SIG-M5 (cell line): Measurements from ENCODE around the gene BEX3.
"Not testable (repeated sequence)": the region's sequence is repeated elsewhere in the genome, so short reads cannot be mapped to it uniquely, and the experiment has no call there.

ENCODE experiments used
- DNase-seq: peaks from one replicate; lab custom pipeline; 2025; lab: John Stamatoyannopoulos, UW

Gene BEX3

DNA sequence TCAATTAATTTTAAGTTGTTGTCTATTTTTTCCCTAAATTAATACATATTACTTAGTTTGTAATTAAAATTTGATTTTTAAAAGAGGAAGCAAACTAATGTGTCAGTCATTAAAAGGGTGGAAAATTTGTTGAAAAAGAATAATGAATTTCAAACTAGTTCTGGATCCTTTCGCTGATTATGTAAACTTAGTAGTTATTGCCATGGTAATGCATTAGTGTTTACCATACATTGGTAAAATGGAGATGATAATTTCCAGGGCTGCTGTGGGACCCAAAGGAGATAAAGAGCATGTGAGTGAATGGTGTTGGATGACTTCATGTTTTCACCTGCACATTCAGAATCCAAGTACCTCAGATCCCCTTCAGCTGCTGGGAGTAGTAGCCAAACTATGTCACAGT lies 6.5 kb downstream of the BEX3 start:
- no peak for DNase-seq

DNA sequence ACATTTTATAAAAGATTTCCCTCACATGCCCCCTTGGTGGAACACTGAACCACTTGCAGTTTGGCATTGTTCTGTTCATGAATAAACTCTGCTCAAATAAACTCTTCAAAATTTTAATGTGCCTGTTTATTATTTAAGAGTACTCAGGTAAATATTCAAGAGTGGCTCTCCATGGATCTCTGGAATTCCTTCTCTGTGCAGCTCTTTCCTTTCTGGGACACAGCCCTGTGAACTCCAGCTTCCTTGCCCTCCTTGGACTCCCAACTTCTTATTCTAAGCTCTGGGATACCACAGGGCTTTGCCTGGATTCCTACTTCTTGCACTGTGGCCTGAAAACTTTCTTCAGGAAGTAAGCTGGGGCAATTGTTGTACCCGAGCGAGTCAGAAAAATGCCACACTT lies 8.3 kb downstream of the BEX3 start:
- DNase-seq, result no peak

DNA sequence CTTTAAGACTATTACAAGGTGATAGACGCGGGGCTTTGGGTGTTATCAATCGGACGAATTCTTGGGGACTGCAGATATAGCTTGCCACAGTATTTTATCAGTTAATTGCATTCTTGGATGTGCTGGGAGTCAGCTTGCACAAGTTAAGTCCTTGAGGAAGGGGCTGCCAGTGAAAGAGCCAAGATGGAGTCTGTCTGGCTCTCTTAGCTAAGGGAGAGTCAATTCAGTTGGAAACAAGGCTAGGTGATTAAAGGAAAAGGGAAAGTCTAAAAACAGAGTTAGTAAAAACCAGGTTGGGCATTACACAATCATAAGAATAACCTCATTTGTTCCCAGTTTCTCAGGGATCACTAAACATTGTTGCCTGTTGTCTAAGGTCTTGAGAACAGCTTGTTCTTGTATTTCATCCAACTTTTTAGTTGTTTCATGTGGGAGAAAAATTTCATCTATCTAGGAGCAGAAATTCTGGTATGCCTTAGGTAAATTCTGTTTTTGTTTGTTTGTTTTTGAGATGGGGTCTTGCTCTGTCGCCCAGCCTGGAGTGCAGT lies 9.0 kb downstream of the BEX3 start:
- DNase-seq, result not testable (repeated sequence)

DNA sequence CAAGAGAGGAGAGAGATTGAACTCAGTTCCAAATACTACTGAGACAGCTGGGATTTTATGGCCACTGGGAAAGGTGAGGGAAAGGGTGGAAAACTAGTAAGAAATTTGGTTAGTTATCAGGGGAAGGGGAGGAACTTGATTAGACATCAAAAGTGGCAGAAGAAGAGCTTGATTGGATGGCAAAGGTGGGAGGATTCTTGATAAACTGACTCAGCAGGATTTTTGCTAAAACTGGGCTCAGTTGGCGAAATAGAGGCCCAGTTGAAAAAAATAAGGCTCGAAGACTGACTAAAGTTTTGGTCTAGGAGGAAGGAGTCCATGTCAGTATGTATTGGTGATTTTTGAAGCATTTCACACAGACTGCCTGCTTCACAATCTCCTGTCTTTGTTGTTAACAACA lies 10.0 kb downstream of the BEX3 start:
- no peak for DNase-seq

DNA sequence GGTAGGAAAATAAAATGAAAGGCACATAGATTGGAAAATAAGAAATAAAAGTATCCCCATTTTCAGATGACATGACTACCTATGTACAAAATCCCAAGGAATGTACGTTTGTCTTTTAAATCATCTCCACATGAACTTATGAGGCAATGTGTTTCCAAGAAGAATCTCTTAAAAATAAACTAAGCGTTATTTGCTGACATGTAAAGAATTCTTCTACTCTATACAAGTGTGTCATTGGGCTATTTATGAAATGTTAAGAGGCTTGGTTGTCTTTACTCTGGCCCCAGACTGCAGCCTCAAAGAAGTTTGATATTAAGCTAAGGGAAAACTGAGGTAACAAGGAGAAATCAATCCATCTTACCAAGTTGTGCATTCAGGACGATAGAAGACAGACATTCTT lies 17.1 kb downstream of the BEX3 start:
- no peak for DNase-seq

DNA sequence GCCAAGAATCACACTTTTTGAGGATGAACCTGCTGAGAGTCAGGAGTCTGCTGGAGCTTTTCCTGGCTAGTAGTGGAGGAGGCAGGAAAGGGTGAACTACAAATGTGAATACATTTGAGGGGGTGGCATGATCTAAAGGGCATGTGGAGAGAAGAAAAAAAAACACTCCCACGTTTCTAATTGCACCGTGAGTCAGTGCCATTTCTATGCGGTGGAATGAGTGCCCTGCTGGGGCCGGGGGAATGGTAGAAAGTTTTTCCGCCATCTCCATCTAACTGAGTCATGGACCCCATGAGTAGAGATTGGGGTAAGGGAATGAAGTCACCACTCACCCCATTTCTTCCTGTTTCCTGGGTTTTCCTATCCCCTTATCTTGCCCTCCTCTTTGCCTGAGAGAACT lies 19.8 kb downstream of the BEX3 start:
- DNase-seq, result no peak

DNA sequence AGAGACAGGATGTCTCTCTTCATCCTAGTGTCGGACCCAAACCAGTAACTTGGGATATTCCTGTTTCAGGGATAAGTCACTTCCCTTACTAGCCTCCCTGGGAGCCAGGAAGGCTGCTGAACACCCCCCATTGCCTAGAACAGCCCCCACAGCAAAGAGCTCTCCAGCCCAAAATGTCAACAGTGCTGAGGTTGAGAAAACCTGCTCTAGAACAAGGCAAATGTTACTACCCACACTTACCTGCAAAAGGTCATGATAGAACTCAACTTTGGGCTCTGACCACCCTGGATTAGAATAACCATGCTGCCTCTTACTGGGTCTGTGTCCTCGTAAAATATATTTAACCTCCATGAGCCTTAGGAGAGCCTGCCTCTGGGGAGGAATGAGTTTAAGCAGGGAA lies 20.3 kb downstream of the BEX3 start:
- no peak for DNase-seq

DNA sequence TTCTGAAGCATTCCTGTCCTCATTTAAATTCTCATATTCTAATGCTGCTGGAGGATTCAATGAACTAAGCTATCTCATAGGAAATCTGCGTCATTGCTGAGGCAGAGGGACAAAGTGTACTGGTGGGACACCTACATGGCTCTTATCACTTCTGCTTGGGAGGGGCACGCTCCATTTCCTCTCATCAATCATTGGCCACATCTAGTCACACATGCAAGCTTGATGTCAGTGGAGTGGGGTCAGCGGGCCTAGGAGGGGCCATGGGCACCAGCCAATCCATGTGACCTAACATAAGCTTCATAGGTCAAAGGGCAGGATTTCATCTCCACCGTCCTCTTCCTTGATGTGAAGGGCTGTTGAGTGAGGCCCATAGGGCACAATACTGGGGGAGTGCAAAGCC lies 21.4 kb downstream of the BEX3 start:
- DNase-seq, result no peak

DNA sequence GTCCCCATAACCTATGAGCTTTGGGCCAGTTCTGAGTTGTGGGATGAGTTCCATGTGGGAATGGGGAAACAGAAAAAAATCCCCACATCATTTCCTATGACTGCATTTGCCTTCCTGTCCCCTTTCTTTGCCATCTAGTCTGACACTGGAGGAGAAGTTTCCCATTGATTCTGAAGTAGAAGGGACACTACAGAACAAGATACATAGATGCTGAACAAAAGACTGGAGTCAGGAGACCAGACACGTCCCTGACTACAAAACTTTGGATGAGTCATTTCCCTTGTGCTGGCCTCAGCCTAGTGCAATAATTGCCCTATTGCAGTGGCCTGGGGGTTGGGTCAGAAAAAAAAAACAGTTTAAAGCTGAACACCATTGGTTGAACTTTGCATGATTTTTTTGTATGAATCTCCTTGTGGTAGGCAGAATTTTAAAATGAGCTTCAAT lies 22.1 kb downstream of the BEX3 start:
- no peak for DNase-seq

DNA sequence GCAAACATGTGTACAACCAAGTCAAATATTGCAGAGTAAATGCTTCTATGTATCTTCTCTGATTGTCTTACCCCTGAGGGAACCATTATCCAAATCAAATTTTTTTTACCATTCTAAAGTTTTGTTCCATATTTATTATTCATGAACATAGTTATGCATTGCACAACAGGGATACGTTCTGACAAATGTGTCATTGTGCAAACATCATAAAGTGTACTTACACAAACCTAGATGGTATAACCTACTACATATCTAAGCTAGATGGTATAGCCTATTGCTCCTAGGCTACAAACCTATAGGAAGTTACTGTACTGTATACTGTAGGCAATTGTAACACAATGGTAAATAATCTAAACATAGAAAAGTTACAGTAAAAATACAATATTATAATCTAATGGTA lies 23.4 kb downstream of the BEX3 start:
- no peak for DNase-seq

DNA sequence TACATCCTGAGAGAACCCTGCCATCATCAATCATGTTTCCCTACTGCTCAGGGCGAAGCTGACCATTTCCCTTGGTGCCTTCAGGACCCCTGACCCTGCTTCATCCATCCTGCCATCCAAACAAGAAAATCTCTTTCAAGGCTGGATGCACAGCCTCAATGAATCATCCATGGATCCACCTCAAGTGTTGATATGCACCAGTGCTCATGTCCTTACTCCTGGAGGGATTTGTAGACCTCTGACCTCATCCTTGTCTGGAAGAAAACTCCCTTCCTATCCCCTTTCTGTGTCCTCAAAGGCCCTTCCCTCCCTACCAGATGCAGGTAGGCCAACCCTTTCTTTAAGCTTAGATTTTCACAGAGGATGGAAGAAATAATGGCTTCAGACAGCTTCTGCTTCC lies 24.6 kb downstream of the BEX3 start:
- DNase-seq, result no peak

DNA sequence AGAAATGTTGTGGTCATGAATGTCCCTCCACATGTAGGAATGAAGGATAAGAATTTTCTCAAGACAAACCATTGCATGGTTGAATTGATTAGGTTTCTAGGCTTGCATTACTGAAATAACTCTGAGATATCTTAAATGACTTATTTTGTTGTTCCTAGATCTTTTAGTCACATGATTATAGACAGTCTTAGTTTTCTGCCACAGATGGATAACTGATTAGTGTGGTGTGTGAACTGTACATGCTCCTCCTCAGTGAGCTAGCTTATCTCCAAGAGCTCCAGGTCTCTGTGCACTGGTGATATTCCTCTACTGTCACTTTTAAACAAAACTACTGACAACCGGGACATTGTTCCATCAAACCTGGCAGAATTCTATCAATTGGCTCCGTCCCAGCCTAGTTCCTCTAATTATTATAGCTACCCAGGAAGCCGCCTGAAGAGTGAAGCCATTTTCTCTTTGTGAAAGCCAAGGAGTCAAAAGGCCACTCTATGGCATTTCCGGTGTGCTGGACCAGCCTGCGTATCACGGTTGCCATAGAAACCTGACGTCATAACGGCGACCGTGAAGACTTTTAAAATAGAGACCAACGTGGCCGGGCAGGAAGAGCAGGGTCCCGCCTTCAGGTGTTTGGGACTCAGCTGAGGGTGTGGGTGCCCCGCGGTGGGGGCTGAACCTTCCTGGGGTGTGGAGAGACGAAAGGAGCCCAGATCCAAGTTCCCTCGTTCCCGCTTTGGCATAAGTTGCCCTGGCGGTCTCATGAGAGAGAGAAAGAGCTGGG lies 28.1 kb downstream of the BEX3 start:
- no peak for DNase-seq

DNA sequence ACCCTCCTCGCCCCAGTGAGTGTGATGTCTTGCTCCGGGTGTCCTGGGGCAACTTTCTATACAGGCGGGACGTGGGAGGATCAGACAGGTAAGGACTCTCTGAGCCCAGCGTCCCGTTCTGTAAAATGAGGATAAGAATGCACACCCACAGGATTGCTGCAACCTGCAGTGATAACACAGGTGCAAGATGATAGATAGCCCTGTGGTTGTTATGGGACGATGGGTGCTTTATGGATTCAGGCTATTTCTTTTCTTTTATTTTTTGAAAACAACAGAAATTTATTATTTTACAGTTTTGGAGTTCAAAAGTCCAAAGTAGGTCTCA lies 28.6 kb downstream of the BEX3 start:
- DNase-seq, result no peak

DNA sequence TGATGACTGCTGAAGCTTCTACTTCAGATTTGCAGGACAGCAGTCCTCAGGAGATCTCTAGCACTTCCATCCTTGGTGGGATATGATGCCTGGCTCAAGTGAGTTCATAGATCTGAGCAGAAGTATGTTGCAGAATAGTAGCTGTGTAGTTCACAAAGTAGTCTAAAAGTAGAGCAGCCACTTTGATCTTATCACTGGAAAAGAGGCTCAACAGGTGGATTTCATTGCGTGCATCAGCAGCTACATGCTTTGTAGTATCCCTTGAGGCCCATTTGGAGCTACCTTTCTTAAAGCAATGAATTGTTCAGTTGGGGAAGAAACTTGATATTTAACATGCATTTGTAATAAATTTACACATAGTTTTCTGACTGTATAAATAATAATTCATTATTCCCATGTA lies 29.9 kb downstream of the BEX3 start:
- DNase-seq, result no peak

DNA sequence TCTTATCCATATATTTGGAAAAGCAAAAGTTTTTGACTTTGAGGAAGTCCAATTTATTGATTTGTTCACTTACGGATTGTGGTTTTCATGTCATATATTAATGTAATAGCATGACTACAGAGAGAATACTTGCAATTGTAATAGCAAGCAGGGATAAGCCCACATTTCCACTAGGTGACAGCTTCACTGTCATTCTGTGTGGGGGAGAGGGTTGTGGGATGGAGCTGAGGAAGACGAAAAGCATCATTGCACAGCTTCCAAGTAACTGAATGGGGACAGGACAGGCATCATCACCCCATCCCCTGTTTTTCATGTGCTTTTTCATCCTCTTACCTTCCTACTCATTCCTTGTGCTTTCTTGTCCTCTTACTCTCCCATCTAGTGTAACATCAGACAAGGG lies 31.4 kb downstream of the BEX3 start:
- no peak for DNase-seq

DNA sequence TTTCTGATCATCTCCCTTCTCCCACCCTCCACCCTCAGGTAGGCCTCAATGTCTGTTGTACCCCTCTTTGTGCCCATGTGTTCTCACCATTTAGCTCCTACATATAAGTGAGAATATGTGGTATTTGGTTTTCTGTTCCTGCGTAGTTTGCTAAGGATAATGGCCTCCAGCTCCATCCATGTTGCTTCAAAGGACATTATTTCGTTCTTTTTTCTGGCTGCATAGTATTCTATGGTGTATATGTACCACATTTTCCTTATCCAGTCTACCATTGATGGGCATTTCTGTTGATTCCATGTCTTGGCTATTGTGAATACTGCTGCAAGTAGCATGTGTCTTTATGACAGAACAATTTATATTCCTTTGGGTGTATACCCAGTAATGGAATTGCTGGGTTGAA lies 35.4 kb downstream of the BEX3 start:
- not testable (repeated sequence) for DNase-seq

DNA sequence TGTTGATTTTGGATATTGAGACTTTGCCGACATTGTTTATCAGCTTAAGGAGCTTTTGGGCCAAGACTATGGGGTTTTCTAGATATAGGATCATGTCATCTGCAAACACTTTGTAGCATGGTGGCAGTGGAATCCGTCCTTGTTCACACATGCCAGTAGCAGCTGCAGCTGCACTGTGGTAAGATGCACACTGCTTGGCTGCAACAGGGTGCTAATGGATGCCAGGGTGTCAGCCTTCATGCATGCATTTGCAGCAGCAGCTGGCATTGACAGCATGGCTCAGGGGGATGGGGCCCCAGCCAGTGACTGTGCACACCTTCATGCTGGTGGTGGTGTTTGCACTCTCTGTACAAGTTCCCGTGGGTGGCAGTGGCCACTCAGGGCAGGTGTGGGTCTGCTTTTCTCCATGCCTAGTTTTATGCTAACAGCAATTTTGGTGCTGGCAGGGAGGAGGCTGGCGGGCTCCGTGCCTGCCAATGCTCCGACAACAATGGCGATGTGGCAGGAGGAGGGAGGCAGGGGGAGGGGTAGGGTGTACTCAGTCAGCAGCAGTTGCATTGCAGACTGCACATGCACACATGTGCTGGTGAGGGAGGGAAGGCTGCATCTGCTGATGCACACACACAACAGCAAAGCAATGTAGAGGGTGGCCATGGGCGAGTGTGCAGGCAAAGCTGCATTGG lies 37.5 kb downstream of the BEX3 start:
- DNase-seq, result no peak

DNA sequence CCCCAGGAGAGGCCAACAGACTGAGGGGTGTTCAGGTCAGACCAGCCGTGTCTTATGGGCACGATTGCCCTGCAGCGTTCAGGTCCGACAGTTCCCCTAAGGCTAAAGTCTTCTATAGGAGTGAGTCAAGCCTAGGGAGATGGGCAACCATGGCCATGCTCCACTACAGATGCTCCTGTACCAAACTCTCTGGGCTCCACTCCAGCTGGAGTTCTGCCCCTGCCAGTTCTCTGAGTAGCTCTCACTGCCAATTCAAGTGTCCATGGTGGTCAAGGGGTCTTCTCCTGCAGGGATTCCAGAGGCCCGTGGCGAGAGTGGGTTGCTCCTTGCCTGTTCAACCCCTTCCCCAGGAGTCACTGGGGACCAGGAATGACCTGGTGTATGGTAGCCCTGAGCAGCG lies 38.2 kb downstream of the BEX3 start:
- no peak for DNase-seq

DNA sequence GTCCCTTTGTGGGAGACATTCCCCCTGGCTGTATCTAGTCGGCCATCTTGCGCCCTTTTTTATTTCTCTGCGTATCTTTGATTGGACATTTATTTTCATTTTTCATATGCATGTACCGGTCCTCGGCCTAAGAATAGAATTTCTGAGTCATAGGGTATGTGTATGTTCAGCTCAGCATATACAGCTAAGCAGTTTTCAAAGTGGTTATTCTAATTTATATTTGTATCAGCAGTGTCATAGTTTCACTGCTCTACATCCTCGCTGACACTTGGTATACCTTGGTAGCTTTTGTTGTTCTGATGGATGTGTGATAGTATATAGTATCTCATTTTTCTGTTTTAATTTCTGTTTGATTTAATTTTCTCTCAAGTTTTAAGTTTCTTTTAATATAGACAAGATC lies 38.7 kb downstream of the BEX3 start:
- no peak for DNase-seq

DNA sequence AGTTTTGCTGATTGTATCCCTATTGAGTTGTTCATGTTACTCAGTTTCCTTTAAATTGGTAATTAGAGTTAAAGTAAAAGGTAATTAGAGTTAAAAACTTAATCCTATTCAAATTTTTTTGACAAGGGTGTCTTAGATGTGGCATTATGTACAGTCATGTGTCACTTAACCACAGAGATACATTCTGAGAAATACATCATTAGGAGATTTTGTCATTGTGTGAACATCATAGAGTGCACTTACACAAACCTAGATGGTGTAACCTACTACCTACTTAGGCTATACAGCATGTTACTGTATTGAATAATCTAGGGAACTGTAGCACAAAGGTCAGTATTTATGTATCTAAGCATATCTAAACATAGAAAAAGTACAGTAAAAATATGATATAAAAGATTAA lies 39.2 kb downstream of the BEX3 start:
- no peak for DNase-seq

DNA sequence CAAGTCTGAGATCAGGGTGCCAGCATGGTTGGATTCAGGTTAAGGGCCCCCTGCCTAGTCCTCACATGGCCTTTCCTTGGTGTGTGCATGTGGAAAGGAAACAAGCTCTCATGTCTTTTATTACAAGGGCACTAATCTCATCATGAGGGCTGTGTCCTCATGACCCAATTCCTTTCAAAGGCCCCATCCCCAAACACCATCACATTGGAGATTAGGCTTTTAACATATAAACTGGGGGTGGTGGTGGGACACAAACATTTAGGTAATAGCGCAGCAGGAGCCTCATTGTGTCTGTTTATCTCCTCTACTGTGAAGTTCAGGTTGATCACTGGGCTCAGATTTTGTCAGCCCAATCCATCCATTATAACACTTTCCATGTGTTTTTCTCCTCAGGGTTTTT lies 41.0 kb downstream of the BEX3 start:
- no peak for DNase-seq

DNA sequence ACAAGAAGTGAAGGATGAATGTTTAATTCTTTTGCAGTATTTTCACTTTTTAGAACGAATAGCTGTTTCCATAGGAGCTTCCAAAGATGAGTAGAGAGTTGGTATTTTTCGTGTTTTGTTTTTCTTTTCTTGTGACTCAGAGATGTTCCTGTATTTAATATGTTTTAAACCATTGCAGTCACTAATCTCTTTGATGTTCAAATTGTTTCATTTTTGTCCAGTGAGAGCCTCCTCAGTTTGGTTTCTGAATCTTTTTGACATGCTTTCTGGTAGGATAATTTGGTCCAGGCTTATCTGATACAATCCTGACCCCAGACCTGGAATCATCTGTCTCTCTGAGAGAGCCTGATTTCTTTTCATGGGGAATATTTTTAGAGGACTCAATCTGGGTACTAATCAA lies 41.6 kb downstream of the BEX3 start:
- no peak for DNase-seq

DNA sequence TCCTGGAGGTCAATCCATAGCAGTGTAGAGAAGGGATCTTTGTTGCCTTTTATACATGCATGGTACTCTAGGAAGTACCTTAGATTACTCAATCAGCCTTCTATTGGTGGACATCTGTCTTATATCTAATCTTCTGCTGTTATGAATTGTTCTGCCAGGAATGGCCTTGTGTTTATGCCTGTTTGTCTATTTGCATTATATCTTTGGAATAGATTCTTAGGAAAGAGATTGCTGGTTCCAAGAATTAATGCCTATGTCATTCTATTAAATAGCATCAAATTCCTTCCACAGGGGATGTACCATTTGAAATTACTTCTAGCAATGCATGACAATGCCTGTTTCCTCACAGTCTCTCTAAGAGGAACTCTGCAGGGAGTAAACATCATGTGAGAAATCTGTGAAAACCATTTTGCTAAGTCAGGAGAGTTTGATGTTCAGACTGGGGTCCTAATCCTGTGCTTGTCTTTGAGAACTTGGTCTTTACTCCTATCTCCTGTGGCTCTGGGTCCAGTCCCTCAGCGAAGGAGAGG lies 42.5 kb downstream of the BEX3 start:
- no peak for DNase-seq
